Hepatocyte (in vitro differentiated cells): ENCODE results near the gene TAS2R40. TPM values are rescaled to one million over a fixed set of nuclear protein-coding genes. Genes with fewer than 3 reads are reported as not detected.

Experiments used
- DNase-seq: peaks from one replicate; pipeline ENCODE4 v3.0.0-alpha.2; 2016; ENCODE audit warnings: low spot score
- H2AFZ ChIP-seq: fragments of 200-600 bp; sonication (generic); 2 replicates; pipeline ENCODE4 v1.6.0; 2016; ENCODE audit warnings: antibody characterized with exemption, mild to moderate bottlenecking
- H3K27ac ChIP-seq: fragments of 200-600 bp; sonication (generic); 2 replicates; pipeline ENCODE4 v1.5.1; 2016; ENCODE audit warnings: mild to moderate bottlenecking
- H3K27me3 ChIP-seq: fragments of 200-600 bp; sonication (generic); 2 replicates; pipeline ENCODE4 v1.6.1; 2016
- H3K36me3 ChIP-seq: fragments of 200-600 bp; sonication (generic); replicated peaks from 2 replicates; pipeline ENCODE4 v1.5.1; 2016; ENCODE audit warnings: low read depth; ENCODE audit not compliant: insufficient read depth
- H3K4me1 ChIP-seq: fragments of 200-600 bp; sonication (generic); 2 replicates; pipeline ENCODE4 v1.5.1; 2016; ENCODE audit warnings: mild to moderate bottlenecking, moderate library complexity; ENCODE audit not compliant: insufficient read depth
- H3K4me2 ChIP-seq: fragments of 200-600 bp; sonication (generic); 2 replicates; pipeline ENCODE4 v1.6.0; 2016
- H3K4me3 ChIP-seq: fragments of 200-600 bp; sonication (generic); 2 replicates; pipeline ENCODE4 v1.5.1; 2016; ENCODE audit warnings: mild to moderate bottlenecking
- H3K79me2 ChIP-seq: fragments of 200-600 bp; sonication (generic); 2 replicates; pipeline ENCODE4 v1.6.0; 2017; ENCODE audit warnings: mild to moderate bottlenecking
- H3K9me2 ChIP-seq: fragments of 200-600 bp; sonication (generic); replicated peaks from 2 replicates; pipeline ENCODE4 v1.6.0; 2017; ENCODE audit warnings: mild to moderate bottlenecking; ENCODE audit not compliant: insufficient read depth
- H3K9me3 ChIP-seq: fragments of 200-600 bp; sonication (generic); 2 replicates; pipeline ENCODE4 v1.5.1; 2016; ENCODE audit warnings: low read depth, mild to moderate bottlenecking
- H4K20me1 ChIP-seq: fragments of 200-600 bp; sonication (generic); 2 replicates; pipeline ENCODE4 v1.6.0; 2016; ENCODE audit warnings: mild to moderate bottlenecking; ENCODE audit not compliant: insufficient read depth, poor library complexity, severe bottlenecking
- CTCF ChIP-seq: fragments of 200-600 bp; sonication (generic); IDR thresholded peaks from 2 replicates; pipeline ENCODE4 v1.5.1; 2016; ENCODE audit warnings: antibody characterized with exemption, mild to moderate bottlenecking; ENCODE audit not compliant: poor library complexity
- EZH2 ChIP-seq: fragments of 200-600 bp; sonication (generic); IDR thresholded peaks from 2 replicates; pipeline ENCODE4 v1.6.1; 2016; ENCODE audit warnings: antibody characterized with exemption, mild to moderate bottlenecking, borderline replicate concordance
- EZH2phosphoT487 ChIP-seq: fragments of 200-600 bp; sonication (generic); IDR thresholded peaks from one replicate; pipeline ENCODE4 v1.6.1; 2018; ENCODE audit warnings: antibody characterized with exemption, mild to moderate bottlenecking, low read depth, moderate library complexity; ENCODE audit not compliant: unreplicated experiment, severe bottlenecking
- WGBS: methylation state at CpG from one replicate; pipeline ENCODE4 v1.1.6; 2016; ENCODE audit warnings: low lambda C conversion rate; ENCODE audit errors: missing lambda C conversion rate; 5-methylcytosine and 5-hydroxymethylcytosine counted together
- polyA plus RNA-seq: library from polyadenylated mRNA; unstranded; fragments of >200 nt; fragmentation: Nextera tagmentation; extraction: Ambion mirVana; gene quantifications from 2 replicates; pipeline ENCODE4 v1.2.1, GENCODE V29; 2016
- small RNA-seq: library from RNA; depleted of rRNA; stranded (forward); fragments of <200 nt; gene quantifications from one replicate; pipeline ENCODE3, GENCODE V24; 2014
- total RNA-seq: library from RNA; depleted of rRNA; stranded (reverse); fragments of >200 nt; gene quantifications from 2 replicates; pipeline ENCODE4 v1.2.3, GENCODE V29; 2014

Gene TAS2R40
- total and polyA plus RNA-seq, 2 experiments from 2014 or later = not detected

- H3K27ac ChIP-seq = no peak overlapping the region
- H4K20me1 ChIP-seq = no peaks in the 10 kb centered on the region
These were observed 43.3 kb downstream of the TAS2R40 start for GRCh38 chr7:143265017-143265693.

GRCh38 chr7:143269251-143269650 is 47.4 kb downstream of the TAS2R40 start:
- no peak overlapping the region for H2AFZ ChIP-seq
- H3K9me3 ChIP-seq = no peaks in the 10 kb centered on the region
- H3K27me3 ChIP-seq = no peaks in the 10 kb centered on the region
- peaks cover 4% of the 10 kb centered on the region for H3K4me1 ChIP-seq
- no peak for DNase-seq
- no peak overlapping the region for H3K27ac ChIP-seq
- no peak for TF ChIP-seq CTCF
- TF ChIP-seq EZH2 = no peak
- no peak for TF ChIP-seq EZH2phosphoT487
- WGBS = 95% methylated on average over 5 of the region's 5 CpGs
- H3K4me3 ChIP-seq = no peak overlapping the region
- H3K9me2 ChIP-seq = no peaks in the 10 kb centered on the region
- H3K36me3 ChIP-seq = no peaks in the 10 kb centered on the region
- H4K20me1 ChIP-seq = no peaks in the 10 kb centered on the region
- no peak overlapping the region for H3K4me2 ChIP-seq
- H3K79me2 ChIP-seq = peaks cover 13% of the 10 kb centered on the region

More at GRCh38 chr7:143265017-143265693, 43.3 kb downstream of the TAS2R40 start:
- Histone ChIP-seq H3K4me2 (peak overlapping the region; percentile 84), H3K4me1 (peaks cover 7% of the 10 kb centered on the region), H2AFZ (no peak overlapping the region), H3K27me3 (no peaks in the 10 kb centered on the region), H3K4me3 (no peak overlapping the region), H3K9me3 (no peaks in the 10 kb centered on the region), H3K9me2 (no peaks in the 10 kb centered on the region), H3K79me2 (peaks cover 18% of the 10 kb centered on the region), H3K36me3 (no peaks in the 10 kb centered on the region)
- TF ChIP-seq EZH2phosphoT487 (no peak), CTCF (no peak), EZH2 (no peak)
- 94% methylated on average over 15 of the region's 15 CpGs for WGBS
- no peak for DNase-seq

GRCh38 chr7:143271240-143271639 is 49.4 kb downstream of the TAS2R40 start:
- Histone ChIP-seq H3K36me3 (no peaks in the 10 kb centered on the region), H4K20me1 (no peaks in the 10 kb centered on the region), H3K4me1 (no peaks in the 10 kb centered on the region), H3K27me3 (no peaks in the 10 kb centered on the region), H2AFZ (no peak overlapping the region), H3K9me3 (no peaks in the 10 kb centered on the region), H3K9me2 (no peaks in the 10 kb centered on the region), H3K4me3 (no peak overlapping the region), H3K4me2 (no peak overlapping the region), H3K79me2 (no peaks in the 10 kb centered on the region), H3K27ac (no peak overlapping the region)
- no peak for DNase-seq
- TF ChIP-seq EZH2phosphoT487 (no peak), CTCF (no peak), EZH2 (no peak)
- 93% methylated on average over 1 of the region's 1 CpG for WGBS

Small RNA genes lying within 50 kb of the gene (small RNA-seq; reads per million reads assigned to genes)
- not detected for gene AC073342.3

Other genes with a start within 250 kb of the TAS2R40 start
- gene OR9A2, start 194.9 kb upstream of the TAS2R40 start, total RNA-seq = not detected in 2 replicates
- gene OR9A2, start 194.9 kb upstream of the TAS2R40 start, polyA plus RNA-seq = not detected in 2 replicates
- not detected in 2 replicates for gene OR6V1, start 169.7 kb upstream of the TAS2R40 start, total RNA-seq
- gene OR6V1, start 169.7 kb upstream of the TAS2R40 start, polyA plus RNA-seq = 0.34 TPM in 1 of 2 replicates, not detected in the other
- gene PIP, start 90.0 kb upstream of the TAS2R40 start, total RNA-seq = not detected in 2 replicates
- gene PIP, start 90.0 kb upstream of the TAS2R40 start, polyA plus RNA-seq = not detected in 2 replicates
- gene TAS2R39, start 38.6 kb upstream of the TAS2R40 start, total RNA-seq = not detected in 2 replicates
- 0.56 TPM in 1 of 2 replicates, not detected in the other for gene TAS2R39, start 38.6 kb upstream of the TAS2R40 start, polyA plus RNA-seq
- 224 and 233 TPM in 2 replicates for gene GSTK1, start 41.4 kb downstream of the TAS2R40 start, total RNA-seq
- 217 and 243 TPM in 2 replicates for gene GSTK1, start 41.4 kb downstream of the TAS2R40 start, polyA plus RNA-seq
- 19.8 and 21.0 TPM in 2 replicates for gene TMEM139, start 62.9 kb downstream of the TAS2R40 start, total RNA-seq
- 9.1 and 15.6 TPM in 2 replicates for gene TMEM139, start 62.9 kb downstream of the TAS2R40 start, polyA plus RNA-seq
- 11.9 and 13.6 TPM in 2 replicates for gene CASP2, start 66.3 kb downstream of the TAS2R40 start, total RNA-seq
- gene CASP2, start 66.3 kb downstream of the TAS2R40 start, polyA plus RNA-seq = 8.5 and 10.6 TPM in 2 replicates
- gene CLCN1, start 94.1 kb downstream of the TAS2R40 start, total RNA-seq = 0.04 TPM in 1 of 2 replicates, not detected in the other
- gene CLCN1, start 94.1 kb downstream of the TAS2R40 start, polyA plus RNA-seq = 0.07 TPM in 1 of 2 replicates, not detected in the other
- gene FAM131B, start 140.7 kb downstream of the TAS2R40 start, total RNA-seq = 1.9 and 2.5 TPM in 2 replicates
- gene FAM131B, start 140.7 kb downstream of the TAS2R40 start, polyA plus RNA-seq = 0.87 and 1.6 TPM in 2 replicates
- gene ZYX, start 159.3 kb downstream of the TAS2R40 start, total RNA-seq = 25.0 and 31.8 TPM in 2 replicates
- gene ZYX, start 159.3 kb downstream of the TAS2R40 start, polyA plus RNA-seq = 187 and 202 TPM in 2 replicates
- gene EPHA1, start 186.8 kb downstream of the TAS2R40 start, total RNA-seq = 34.2 and 39.4 TPM in 2 replicates
- 36.7 and 42.9 TPM in 2 replicates for gene EPHA1, start 186.8 kb downstream of the TAS2R40 start, polyA plus RNA-seq
- gene TAS2R60, start 221.4 kb downstream of the TAS2R40 start, total RNA-seq = not detected in 2 replicates
- gene TAS2R60, start 221.4 kb downstream of the TAS2R40 start, polyA plus RNA-seq = not detected in 2 replicates